Hematopoietic multipotent progenitor cell treated with erythropoietin and hydrocortisone succinate and interleukin-3 and kit ligand, for 4 days (in vitro differentiated cells): Measurements from ENCODE around the gene GRK1.
"Not testable (repeated sequence)": the region's sequence is repeated elsewhere in the genome, so short reads cannot be mapped to it uniquely, and the experiment has no call there.

Experiments
- DNase-seq: peaks from one replicate; pipeline ENCODE4 v3.0.0-alpha.2; 2015

The GRK1 gene

GRCh38 chr13:113666329-113666670 lies 719 bp upstream of the GRK1 start:
- DNase-seq, result no peak

- no peak for DNase-seq
These were observed 912 bp downstream of the GRK1 start for GRCh38 chr13:113667771-113668490.

GRCh38 chr13:113668491-113668971 lies 1.5 kb downstream of the GRK1 start:
- DNase-seq, result no peak

- DNase-seq, result no peak
These were observed 2.3 kb downstream of the GRK1 start for GRCh38 chr13:113669231-113669754.

GRCh38 chr13:113669755-113670341 lies 2.8 kb downstream of the GRK1 start:
- no peak for DNase-seq

GRCh38 chr13:113670541-113670940 lies 3.5 kb downstream of the GRK1 start:
- no peak for DNase-seq

GRCh38 chr13:113671066-113672001 lies 4.3 kb downstream of the GRK1 start:
- DNase-seq, result no peak

- no peak for DNase-seq
These were observed 5.1 kb downstream of the GRK1 start for GRCh38 chr13:113672002-113672651.

- no peak for DNase-seq
These were observed 55.9 kb downstream of the GRK1 start for GRCh38 chr13:113722921-113723320.

GRCh38 chr13:113723410-113724015 lies 56.5 kb downstream of the GRK1 start:
- DNase-seq, result peak; percentile 60

GRCh38 chr13:113724016-113724758 lies 57.2 kb downstream of the GRK1 start:
- no peak for DNase-seq

- DNase-seq, result peak; percentile 77
These were observed 57.8 kb downstream of the GRK1 start for GRCh38 chr13:113724780-113725315.

- not testable (repeated sequence) for DNase-seq
These were observed 58.5 kb downstream of the GRK1 start for GRCh38 chr13:113725329-113726105.

GRCh38 chr13:113726106-113726821 lies 59.2 kb downstream of the GRK1 start:
- not testable (repeated sequence) for DNase-seq

- DNase-seq, result no peak
These were observed 60.0 kb downstream of the GRK1 start for GRCh38 chr13:113726961-113727411.

- DNase-seq, result no peak
These were observed 61.6 kb downstream of the GRK1 start for GRCh38 chr13:113728571-113729054.

GRCh38 chr13:113729187-113730019 lies 62.4 kb downstream of the GRK1 start:
- DNase-seq, result no peak

GRCh38 chr13:113730258-113730691 lies 63.3 kb downstream of the GRK1 start:
- DNase-seq, result no peak
